ENCODE measurements around the gene SLIT1.
"Not testable (repeated sequence)": the region's sequence is repeated elsewhere in the genome, so short reads cannot be mapped to it uniquely, and the experiment has no call there.

SLIT1 gene

DNA sequence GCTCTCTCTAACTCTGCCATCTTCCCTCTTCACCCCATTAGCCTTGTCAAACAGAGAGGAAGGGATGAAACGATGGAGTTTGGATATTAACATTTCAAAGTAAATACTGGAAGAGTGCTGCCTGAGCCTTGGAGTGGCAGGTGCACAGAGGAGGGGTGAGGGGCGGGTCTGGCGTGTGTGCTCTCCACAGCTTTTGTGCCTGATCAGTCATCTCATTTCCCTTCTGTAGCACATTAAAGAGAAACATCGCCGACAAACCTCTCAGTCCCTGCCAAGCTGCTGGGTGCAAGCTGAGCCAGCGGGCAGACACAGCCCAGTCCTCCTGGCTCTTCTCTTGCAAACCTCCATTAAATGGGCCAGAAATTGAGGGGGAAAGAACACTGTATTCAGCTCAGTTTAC, 76.2 kb downstream of the SLIT1 start:
- DNase-seq (ENCODE audit: low read depth) = no peak

DNA sequence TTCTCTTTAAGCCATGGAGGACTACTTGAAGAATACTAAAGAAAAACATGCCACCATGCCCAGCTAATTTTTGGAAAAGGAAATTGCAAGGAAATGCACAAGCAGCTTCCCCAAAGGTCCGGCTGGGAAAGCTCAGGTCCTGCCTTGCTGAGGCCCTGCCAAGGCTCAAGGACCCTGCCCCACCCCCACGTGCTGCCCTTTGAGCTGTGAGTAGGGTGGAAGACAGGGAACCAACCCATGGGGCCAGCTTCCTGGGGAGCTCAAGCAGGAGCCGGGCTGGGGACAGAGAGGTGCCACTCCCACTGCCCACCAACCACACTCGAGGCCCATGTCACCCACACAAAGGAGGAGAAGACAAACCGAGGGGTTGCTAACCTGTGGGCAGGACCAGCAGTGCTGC, 78.2 kb downstream of the SLIT1 start:
- DNase-seq (ENCODE audit: low read depth) = no peak

DNA sequence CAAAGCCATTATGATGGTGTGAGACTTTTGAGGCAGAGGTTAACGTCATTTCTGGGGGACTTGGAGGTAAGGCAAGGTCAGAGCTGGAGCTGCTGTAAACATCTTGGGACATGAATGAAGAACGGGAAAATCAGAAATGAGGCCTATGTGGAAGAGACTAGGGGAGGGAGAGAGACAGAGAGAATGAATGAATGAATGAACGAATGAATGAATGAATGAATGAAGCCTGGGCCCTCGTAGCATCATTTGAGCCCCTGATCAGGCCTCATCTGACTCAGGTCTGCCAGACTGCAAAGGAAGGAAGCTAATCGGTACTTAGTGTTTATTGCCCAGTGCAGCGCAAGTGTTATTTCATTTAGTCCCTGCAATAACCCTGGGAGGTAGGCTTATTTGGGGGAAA, 79.6 kb downstream of the SLIT1 start:
- no peak for DNase-seq (ENCODE audit: low read depth)

DNA sequence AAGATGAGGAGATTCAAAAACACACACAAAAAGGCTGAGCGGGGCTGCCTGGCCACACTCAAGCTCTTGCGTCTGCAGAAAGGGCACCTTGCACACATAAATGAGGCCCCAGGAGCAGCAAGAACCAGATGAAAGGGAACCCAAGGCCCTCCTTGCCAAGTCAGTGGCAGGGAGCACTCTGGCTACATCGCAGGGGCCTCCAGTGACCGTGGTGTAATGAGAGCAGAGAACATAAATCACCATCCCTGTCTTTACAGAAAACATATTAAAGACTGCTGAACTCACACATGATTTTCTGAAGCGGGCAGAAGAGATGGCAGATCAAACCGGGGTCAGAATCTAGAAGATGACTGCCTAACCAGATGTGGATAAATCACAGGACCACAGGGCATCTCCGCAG, 80.5 kb downstream of the SLIT1 start:
- DNase-seq (ENCODE audit: low read depth) = no peak

DNA sequence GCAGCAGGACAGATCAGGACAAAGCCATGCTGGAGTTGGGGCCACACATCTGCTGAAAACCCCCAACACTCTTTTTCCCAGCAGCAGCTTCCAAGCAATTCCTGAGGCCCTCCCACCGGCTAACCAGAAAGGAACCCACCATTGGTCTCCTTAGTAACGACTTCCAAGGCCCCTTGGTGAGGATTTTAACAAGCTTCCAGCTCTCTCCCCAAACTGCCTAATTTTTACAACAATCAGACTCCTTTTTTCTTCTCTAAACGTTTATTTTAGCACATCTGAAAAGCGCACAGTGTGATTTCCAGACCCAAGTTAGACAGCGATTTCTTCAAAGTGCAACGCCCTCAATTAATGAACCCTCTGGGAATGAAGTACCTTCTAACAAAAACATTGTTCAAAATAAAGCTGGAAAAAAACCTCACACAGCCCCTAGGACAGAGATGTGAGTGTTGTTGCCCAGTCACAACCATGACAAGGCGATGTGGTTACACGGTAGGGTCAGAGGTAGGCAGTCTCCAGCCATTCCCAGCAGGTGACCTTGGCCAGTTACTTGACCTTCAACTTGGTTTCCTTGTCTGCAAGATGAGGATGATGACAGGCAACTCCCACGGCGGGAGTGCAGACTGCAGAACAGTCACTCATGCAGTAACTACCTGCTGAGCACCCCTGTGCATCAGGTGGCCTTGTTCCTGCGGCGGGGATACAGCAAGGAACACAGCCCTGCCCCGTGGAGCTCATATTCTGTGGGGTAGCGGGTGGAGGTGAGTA, 82.3 kb downstream of the SLIT1 start:
- no peak for DNase-seq (ENCODE audit: low read depth)

GRCh38 chr10:97102441-97102840, 83.3 kb downstream of the SLIT1 start:
- DNase-seq (ENCODE audit: low read depth) = no peak

DNA sequence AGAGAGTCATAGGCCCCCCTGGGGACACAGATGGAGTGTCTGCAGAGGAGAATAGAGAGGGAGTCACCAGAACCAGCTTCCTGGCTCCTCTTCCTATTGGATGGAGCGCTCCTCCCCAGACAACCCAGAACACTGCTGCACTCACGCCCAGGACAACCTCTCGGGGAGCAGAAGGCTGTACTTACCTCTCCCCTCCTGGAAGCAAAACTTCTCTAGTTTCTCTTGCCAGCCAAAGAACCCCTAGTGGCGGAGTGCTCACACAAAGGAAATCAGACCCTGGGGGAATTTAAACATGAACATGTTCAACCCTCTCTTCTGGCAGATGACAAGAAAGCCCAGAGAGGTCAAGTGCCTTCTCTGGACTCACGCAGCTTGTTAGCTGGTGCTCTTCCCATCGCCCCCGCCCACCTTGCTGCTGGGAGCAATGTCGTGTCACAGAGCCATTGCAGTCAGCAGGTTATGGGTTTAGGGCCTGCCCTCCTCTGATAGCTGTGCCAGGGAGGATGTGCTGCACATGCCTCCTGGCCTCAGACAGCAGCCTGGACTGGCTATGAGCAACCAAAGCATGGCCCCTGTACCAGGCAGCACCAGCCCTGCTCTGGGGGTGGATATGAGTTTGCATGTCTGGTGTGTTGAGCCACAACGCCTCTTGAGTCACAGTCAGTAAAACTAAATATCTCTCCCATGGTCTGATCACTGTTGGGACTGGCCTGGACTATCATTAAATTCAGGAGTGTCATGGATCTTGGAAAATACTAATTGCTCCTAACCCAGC, 84.4 kb downstream of the SLIT1 start:
- no peak for DNase-seq (ENCODE audit: low read depth)

- DNase-seq (ENCODE audit: low read depth) = no peak
These were observed 85.1 kb downstream of the SLIT1 start for GRCh38 chr10:97100657-97101056.

DNA sequence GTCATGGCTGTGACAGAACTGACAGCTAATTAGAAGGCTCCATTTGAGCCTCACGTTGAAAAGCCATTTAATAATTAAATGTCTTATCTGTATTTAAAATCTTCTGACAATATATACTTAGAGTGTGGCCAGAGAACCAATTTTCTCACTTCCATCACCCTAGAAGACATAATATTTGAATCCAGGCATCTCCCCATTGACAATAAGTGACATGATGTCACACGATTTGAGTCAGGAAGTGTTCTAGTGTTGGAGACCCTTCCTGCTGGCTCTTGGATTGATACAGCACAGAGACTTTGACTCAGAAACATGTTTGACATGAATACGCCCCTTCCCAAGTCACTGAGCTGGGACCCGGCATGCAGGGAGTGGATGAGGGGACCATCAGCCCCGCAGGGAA, 85.9 kb downstream of the SLIT1 start:
- DNase-seq (ENCODE audit: low read depth) = no peak

DNA sequence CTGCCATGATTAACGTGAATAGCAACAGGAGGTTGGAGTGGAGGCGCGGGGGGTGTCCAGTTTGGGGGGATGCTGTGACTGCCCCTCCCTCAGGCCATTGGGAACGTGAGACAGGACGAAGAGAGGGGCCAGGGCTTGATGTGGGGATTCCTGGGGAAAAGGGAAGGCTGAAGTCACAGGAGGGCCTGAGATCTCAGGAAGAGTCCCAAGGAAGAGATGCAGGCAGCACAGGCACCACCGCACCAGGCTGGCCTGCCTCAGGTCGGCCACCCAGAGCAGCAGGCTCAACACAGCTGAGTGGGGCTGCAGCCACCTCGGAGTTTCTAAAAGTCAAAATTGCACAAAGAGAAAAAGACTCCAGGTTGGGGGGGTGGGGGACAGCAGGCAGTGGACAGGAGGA, 86.7 kb downstream of the SLIT1 start:
- no peak for DNase-seq (ENCODE audit: low read depth)

DNA sequence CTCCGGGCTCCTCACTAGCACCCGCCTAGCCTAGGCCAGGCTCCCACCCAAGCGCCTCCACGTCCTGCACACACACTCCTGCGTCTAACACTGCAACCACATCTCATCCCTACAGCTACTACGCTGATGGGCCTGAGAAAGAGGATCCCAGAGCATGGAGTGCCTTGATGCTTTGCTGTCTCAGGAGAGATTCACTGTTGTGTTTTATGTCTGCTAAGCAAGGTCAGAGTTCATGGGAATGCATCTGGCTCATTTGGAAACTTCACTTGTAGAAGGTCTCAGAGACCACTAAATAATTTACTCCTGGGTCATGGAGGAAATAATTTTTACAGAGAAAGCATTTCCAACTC, 88.7 kb downstream of the SLIT1 start:
- DNase-seq (ENCODE audit: low read depth) = no peak

GRCh38 chr10:97096261-97097083, 89.3 kb downstream of the SLIT1 start:
- DNase-seq (ENCODE audit: low read depth) = no peak

DNA sequence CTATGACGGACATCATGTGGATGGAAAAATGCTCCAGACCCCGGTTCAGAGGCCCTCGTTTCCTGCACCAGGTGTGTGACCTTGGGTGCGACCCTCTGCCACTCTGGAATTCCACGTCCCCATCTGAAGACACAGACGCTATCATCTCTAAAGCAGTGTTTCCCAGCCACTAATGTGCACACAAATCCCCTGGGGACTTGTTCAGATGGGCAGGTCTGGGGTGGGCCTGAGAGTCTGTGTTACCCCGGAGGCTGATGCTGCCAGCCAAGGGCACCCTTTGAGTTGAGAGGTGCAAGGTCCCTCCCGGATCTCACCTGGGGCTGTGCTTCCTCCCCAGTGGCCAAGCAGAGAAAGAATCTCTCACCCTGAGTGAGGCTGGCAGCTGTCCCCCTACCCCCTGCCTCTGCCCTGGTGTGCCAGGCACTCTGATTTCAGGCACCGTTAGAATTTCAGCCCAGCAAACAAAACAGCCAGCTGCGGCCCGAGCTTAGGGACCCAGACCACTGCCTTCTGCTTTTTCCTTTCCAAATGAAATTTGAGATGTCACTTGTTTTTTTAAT, 90.0 kb downstream of the SLIT1 start:
- no peak for DNase-seq (ENCODE audit: low read depth)

DNA sequence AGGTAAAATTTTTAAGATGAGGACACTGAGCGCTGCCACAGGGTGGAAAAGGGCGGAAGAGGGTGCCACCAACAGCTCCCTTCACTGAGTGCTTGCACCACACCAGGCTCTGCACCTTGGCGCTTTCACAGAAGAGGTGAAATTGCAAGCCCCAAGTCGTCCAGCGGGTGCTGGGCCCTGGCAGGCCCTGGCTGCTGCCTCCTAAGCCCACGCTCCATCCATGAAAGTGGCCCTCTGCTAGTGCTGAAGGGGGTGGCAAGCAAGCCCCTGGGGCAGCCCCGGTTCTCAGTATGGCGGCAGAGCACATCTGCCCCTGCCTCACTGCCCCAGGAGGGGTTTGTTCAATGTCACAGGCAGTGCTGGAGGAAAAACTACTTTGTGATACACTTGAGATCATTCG, 95.1 kb downstream of the SLIT1 start:
- no peak for DNase-seq (ENCODE audit: low read depth)

GRCh38 chr10:97090035-97090434, 95.7 kb downstream of the SLIT1 start:
- no peak for DNase-seq (ENCODE audit: low read depth)

- no peak for DNase-seq (ENCODE audit: low read depth)
These were observed 96.4 kb downstream of the SLIT1 start for GRCh38 chr10:97089209-97089870.

GRCh38 chr10:97087296-97087695, 98.5 kb downstream of the SLIT1 start:
- DNase-seq (ENCODE audit: low read depth) = no peak

DNA sequence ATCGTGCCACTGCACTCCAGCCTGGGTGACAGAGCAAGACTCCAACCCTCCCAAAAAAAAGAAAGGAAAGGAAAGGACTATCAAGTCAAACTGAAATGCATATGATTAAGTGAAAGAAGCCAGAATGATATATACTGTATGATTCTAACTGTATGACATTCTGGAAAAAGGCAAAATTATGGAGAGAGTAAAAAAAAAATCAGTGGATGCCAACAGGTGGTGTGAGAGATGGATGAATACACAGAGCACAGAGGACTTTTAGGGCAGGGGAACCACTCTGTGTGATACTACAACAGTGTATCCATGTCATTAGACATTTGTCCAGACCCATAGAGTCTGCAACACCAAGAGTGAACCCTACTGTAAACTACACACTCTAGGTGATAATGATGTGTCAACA, 99.2 kb downstream of the SLIT1 start:
- DNase-seq (ENCODE audit: low read depth) = no peak

GRCh38 chr10:97083228-97083829, 102.4 kb downstream of the SLIT1 start:
- no peak for DNase-seq (ENCODE audit: low read depth)

DNA sequence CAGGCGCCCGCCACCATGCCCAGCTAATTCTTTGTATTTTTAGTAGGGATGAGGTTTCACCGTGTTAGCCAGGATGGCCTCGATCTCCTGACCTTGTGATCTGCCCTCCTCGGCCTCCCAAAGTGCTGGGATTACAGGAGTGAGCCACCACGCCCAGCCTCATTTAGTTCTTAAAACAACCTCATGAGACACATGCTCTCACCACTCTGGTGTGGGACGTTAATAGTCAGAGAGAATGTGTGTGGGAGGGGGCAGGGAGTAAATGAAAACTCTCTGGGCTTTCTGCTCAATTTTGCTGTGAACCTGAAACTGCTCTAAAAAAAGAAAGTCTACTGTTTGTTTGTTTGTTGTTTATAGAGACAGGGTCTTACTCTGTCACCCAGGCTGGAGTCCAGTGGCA, 103.2 kb downstream of the SLIT1 start:
- DNase-seq (ENCODE audit: low read depth) = not testable (repeated sequence)

DNA sequence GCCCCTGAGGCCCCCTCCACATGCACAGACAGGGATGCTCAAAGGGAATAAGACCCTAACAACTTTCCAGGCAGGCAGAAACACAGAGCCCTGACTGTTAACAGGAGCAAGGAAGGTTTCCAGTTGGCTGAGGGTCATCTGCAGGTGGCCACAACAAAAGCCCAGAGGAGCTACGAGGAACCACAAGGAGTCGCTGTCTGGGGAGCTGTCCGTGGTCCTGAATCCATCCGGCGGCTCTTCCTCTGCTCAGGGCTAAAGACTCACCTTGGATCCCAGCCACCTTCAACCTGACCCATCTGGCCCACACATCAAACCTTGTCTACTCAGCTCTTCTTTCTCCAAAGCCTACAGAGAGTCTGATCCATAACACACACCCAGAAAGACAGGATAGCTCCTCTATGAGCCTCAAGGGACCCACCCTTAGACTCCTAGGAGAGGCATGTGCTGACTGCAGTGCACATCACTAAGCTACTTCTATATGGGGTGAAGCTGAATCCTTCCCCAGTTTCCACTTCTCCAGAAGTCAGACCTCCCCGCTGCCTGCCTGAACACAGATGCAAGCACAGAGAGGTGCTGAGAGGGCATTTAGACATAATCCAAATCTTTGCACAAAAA, 104.0 kb downstream of the SLIT1 start:
- DNase-seq (ENCODE audit: low read depth) = peak; percentile 34

All from T follicular helper cell (primary cell).